K562 (cell line): ENCODE results near the gene TRIM43B.

Source experiments
- CTCF ChIP-seq, 3 experiments: IDR thresholded peaks in 2 of 3; conservative IDR thresholded peaks in 1 of 3; 2 replicates each; pipeline ENCODE4 v1.5.1; 2011 to 2012; ENCODE audit warnings: low read length in 3 of 3, mild to moderate bottlenecking in 3 of 3, control low read depth in 2 of 3, improper control_type of control experiment in 1 of 3, inconsistent platforms in 1 of 3, low read depth in 1 of 3, mixed read lengths in 1 of 3, moderate library complexity in 1 of 3; ENCODE audit not compliant: insufficient read depth in 2 of 3
- JUN ChIP-seq, 2 experiments: sonication (generic) in 1 of 2; formaldehyde crosslinking in 1 of 2; IDR thresholded peaks; 2 replicates each; pipeline versions ENCODE4 v1.6.1 to v1.8.0; 2012 to 2022; ENCODE audit warnings: borderline replicate concordance in 2 of 2, mild to moderate bottlenecking in 2 of 2, improper control_type of control experiment in 1 of 2, low read depth in 1 of 2, low read length in 1 of 2, missing genetic modification reagents in 1 of 2
- JUNB ChIP-seq: fragments of 450-650 bp; formaldehyde crosslinking; conservative IDR thresholded peaks from 2 replicates; pipeline ENCODE4 v1.4.0; 2020; ENCODE audit warnings: mild to moderate bottlenecking
- LARP7 ChIP-seq: fragments of 450-650 bp; IDR thresholded peaks from 2 replicates; pipeline ENCODE4 v1.6.1; 2016
- POLR2AphosphoS5 ChIP-seq: IDR thresholded peaks from 2 replicates; pipeline ENCODE4 v1.6.1; 2011; ENCODE audit warnings: mild to moderate bottlenecking, low read depth, low read length, moderate library complexity; ENCODE audit not compliant: control insufficient read depth, insufficient read depth
- SREBF2 ChIP-seq: sonication (generic); formaldehyde crosslinking; IDR thresholded peaks from 2 replicates; pipeline ENCODE4 v1.4.0; 2020; ENCODE audit warnings: mild to moderate bottlenecking, missing genetic modification reagents
- ZNF785 ChIP-seq: fragments of 250-450 bp; sonication (Bioruptor Pico); IDR thresholded peaks from 2 replicates; pipeline ENCODE4 v1.4.0; 2020; ENCODE audit warnings: mild to moderate bottlenecking

GRCh38 chr2:95509408-95509807 is 24.9 kb upstream of the TRIM43B start:
- TF ChIP-seq JUNB (CRISPR knock-in tag) (no peak), SREBF2 (CRISPR knock-in tag) (no peak), LARP7 (no peak), ZNF785 (no peak), CTCF (IDR thresholded peaks at IDR 0.05 in 2 of 3, conservative IDR thresholded peaks at IDR 0.05 in 1 of 3; ENCODE audit: insufficient read depth in 2 of 3, low read depth in 1 of 3, low read length in 3 of 3) (no peak), JUN (IDR thresholded peaks at IDR 0.05; ENCODE audit: borderline replicate concordance, low read depth, low read length) (no peak), JUN (CRISPR knock-in tag; IDR thresholded peaks at IDR 0.05; ENCODE audit: borderline replicate concordance) (no peak), POLR2AphosphoS5 (no peak)
